Measurements from ENCODE around the gene OMA1. TPM values are rescaled to one million over a fixed set of nuclear protein-coding genes. Genes with fewer than 3 reads are reported as not detected.
"Not testable (repeated sequence)": the region's sequence is repeated elsewhere in the genome, so short reads cannot be mapped to it uniquely, and the experiment has no call there.

OMA1 gene
- polyA plus RNA-seq, 3 donors = 11.2 to 24.5 (median 15.3) TPM

DNA sequence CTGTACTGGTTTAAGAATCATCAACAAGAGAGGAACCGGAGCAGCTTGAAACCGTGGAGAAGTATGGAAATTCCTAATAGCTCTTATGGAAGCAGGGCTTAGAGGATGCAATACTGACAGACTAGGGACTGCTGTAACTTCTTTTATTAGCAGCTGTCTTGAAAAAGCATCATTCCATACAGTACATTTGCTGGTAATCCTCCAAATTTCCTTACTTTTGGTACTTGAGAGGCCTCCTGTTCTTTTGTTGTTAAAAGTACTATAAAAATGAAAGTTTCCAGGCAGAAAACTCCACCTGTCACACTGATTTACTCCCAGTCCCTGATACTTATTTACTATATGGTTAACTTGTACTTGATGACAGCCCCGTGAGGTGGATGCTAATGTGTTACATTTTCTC lies 7.7 kb downstream of the OMA1 start:
- TF ChIP-seq, protein P1, sequence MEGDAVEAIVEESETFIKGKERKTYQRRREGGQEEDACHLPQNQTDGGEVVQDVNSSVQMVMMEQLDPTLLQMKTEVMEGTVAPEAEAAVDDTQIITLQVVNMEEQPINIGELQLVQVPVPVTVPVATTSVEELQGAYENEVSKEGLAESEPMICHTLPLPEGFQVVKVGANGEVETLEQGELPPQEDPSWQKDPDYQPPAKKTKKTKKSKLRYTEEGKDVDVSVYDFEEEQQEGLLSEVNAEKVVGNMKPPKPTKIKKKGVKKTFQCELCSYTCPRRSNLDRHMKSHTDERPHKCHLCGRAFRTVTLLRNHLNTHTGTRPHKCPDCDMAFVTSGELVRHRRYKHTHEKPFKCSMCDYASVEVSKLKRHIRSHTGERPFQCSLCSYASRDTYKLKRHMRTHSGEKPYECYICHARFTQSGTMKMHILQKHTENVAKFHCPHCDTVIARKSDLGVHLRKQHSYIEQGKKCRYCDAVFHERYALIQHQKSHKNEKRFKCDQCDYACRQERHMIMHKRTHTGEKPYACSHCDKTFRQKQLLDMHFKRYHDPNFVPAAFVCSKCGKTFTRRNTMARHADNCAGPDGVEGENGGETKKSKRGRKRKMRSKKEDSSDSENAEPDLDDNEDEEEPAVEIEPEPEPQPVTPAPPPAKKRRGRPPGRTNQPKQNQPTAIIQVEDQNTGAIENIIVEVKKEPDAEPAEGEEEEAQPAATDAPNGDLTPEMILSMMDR (IDR thresholded peaks at IDR 0.05) = no peak
- Histone ChIP-seq H3K79me2 (ENCODE audit: insufficient read depth, low read length) (no peaks in the 10 kb centered on the region), H3K27ac (ENCODE audit: low read depth in 1 of 2, low read length in 2 of 2) (no peak overlapping the region), H3K4me3 (replicated peaks in 1 of 3; ENCODE audit: low read depth in 2 of 3, low read length in 3 of 3) (no peak overlapping the region), H3K9ac (ENCODE audit: insufficient read depth, low read length, poor library complexity, severe bottlenecking) (no peak overlapping the region), H3K9me3 (replicated peaks in 1 of 2; ENCODE audit: control insufficient read depth in 1 of 2, insufficient read depth in 1 of 2, low read length in 2 of 2) (no peaks in the 10 kb centered on the region), H3K4me1 (ENCODE audit: control insufficient read depth in 1 of 2, insufficient read depth in 2 of 2, low read length in 2 of 2) (no peaks in the 10 kb centered on the region), H3K27me3 (ENCODE audit: control insufficient read depth in 2 of 2, insufficient read depth in 2 of 2, low read length in 2 of 2) (no peaks in the 10 kb centered on the region), H3K4me2 (replicated peaks; ENCODE audit: extremely low read depth, low read length, poor library complexity, severe bottlenecking) (no peak overlapping the region), H4K20me1 (ENCODE audit: insufficient read depth, low read length) (no peaks in the 10 kb centered on the region), H2AFZ (ENCODE audit: insufficient read depth, low read depth, low read length, poor library complexity, severe bottlenecking) (no peak overlapping the region), H3K36me3 (replicated peaks in 1 of 2; ENCODE audit: control insufficient read depth in 1 of 2, insufficient read depth in 2 of 2, low read length in 2 of 2) (peaks cover 2 to 5% of the 10 kb centered on the region in 2 donors)
- Mint-ChIP-seq H3K4me3 (no peak overlapping the region), H3K4me1 (peaks cover 7% of the 10 kb centered on the region), H3K27ac (no peak overlapping the region), H3K9me3 (no peaks in the 10 kb centered on the region), H3K27me3 (ENCODE audit: low read depth in 3 of 3) (no peaks in the 10 kb centered on the region), H3K36me3 (peaks cover 6 to 9% of the 10 kb centered on the region in 2 donors)
- no peak for DNase-seq
- WGBS (ENCODE audit: insufficient coverage) = 92% methylated on average over 2 of the region's 3 CpGs
- intact Hi-C loops (cut with micrococcal nuclease) = no loop called here

DNA sequence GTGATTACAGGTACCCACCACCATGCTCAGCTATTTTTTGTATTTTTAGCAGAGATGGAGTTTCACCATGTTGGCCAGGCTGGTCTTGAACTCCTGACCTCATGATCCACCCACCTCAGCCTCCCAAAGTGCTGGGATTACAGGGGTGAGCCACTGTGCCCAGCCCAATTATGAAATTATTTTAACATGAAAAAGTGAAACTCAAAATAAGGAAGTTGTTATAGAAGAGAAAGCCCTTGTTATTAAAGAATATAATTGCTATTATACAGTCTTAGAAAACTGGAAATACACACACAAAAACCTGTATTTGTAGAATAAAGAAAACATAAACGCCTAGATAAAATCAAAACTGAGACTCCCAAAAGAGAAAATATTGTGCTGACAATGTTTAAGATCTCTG lies 14.7 kb downstream of the OMA1 start:
- H3K9me3 ChIP-seq (replicated peaks in 1 of 2; ENCODE audit: control insufficient read depth in 1 of 2, insufficient read depth in 1 of 2, low read length in 2 of 2); H3K27me3 Mint-ChIP-seq (ENCODE audit: low read depth in 3 of 3); H3K79me2 ChIP-seq (ENCODE audit: insufficient read depth, low read length); H3K4me3 Mint-ChIP-seq; H3K36me3 ChIP-seq (replicated peaks in 1 of 2; ENCODE audit: control insufficient read depth in 1 of 2, insufficient read depth in 2 of 2, low read length in 2 of 2); H3K9ac ChIP-seq (ENCODE audit: insufficient read depth, low read length, poor library complexity, severe bottlenecking); H3K4me2 ChIP-seq (replicated peaks; ENCODE audit: extremely low read depth, low read length, poor library complexity, severe bottlenecking); H3K27me3 ChIP-seq (ENCODE audit: control insufficient read depth in 2 of 2, insufficient read depth in 2 of 2, low read length in 2 of 2); H3K4me3 ChIP-seq (replicated peaks in 1 of 3; ENCODE audit: low read depth in 2 of 3, low read length in 3 of 3); H3K9me3 Mint-ChIP-seq; H4K20me1 ChIP-seq (ENCODE audit: insufficient read depth, low read length); intact Hi-C loops (cut with micrococcal nuclease); H2AFZ ChIP-seq (ENCODE audit: insufficient read depth, low read depth, low read length, poor library complexity, severe bottlenecking): not testable (repeated sequence)
- no CpG with 5 or more reads among the region's 1 CpG for WGBS (ENCODE audit: insufficient coverage)
- DNase-seq = peak in 2 of 3 donors; percentile 8 to 17
- Mint-ChIP-seq H3K27ac (peak overlapping the region; percentile 31 to 85 (median 79)), H3K36me3 (peaks cover 3 to 11% of the 10 kb centered on the region in 2 donors), H3K4me1 (peaks cover 20% of the 10 kb centered on the region)
- peaks cover 4 to 12% of the 10 kb centered on the region in 2 donors for H3K4me1 ChIP-seq (ENCODE audit: control insufficient read depth in 1 of 2, insufficient read depth in 2 of 2, low read length in 2 of 2)
- H3K27ac ChIP-seq (ENCODE audit: low read depth in 1 of 2, low read length in 2 of 2) = peak overlapping the region; percentile 11 to 39
